CD4-positive, alpha-beta T cell treated with Interleukin-15 for 1 hour (primary cell): ENCODE data around the gene NUCB1.
"Not testable (repeated sequence)": the region's sequence is repeated elsewhere in the genome, so short reads cannot be mapped to it uniquely, and the experiment has no call there.

Experiments used
- DNase-seq: peaks from one replicate; pipeline ENCODE4 v3.0.0-alpha.2; 2020

The NUCB1 gene

DNA sequence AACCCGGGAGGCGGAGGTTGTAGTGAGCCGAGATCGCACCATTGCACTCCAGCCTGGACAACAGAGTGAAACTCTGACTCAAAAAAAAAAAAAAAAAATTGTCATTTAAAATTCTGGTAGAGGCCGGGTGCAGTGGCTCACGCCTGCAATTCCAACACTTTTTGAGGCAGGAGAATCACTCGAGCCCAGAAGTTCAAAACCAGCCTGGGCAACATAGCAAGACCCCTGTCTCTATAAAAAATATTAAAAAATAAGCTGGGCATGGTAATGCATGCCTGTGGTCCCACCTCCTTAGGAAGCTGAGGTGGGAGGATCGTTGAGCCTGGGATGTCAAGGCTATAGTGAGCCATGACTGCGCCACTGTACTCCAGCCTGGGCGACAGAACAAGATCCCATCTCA, 6.2 kb downstream of the NUCB1 start:
- no peak for DNase-seq

DNA sequence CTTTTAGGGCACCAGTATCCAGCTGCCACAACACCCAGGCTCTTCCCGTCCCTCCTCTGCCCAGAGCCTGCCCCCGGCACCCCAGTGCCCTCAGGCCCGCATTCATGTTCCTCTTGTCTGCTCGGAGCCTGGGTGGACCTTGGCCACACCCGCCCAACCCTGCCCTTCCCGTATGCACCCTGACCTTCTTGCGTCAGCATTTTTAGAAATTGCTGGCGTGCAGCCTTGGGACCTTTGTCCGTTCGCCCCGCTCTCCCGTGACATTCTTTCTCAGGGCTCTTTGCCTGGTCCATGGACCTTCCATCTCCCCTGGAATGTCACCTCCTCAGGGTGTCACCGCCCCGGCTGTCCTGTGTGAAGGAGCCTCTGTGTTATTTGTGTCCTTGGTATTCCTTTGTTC, 7.6 kb downstream of the NUCB1 start:
- DNase-seq, result peak; percentile 35

DNA sequence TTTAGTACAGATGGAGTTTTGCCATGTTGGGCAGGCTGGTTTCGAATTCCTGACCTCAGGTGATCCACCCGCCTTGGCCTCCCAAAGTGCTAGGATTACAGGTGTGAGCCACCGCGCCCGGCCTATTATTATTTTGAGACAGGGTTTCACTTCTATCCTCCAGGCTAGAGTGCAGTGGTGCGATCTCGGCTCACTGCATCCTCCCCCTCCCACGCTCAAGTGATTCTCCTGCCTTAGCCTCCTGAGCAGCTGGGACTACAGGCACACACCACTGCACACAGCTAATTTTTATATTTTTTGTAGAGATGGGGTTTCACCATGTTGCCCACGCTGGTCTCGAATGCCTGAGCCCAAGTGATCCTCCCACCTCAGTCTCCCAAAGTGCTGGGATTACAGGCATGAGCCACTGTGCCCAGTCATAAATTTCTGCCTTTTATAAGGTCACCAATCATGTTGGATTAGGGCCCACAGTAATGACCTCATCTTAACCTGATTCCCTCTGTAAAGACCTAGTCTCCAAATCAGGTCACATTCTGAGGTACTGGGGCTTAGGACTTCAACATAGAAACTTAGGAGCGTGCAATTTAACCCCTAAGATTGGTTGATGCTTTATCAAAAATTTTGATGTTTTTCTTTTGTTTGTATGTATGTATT, 9.4 kb downstream of the NUCB1 start:
- DNase-seq, result not testable (repeated sequence)

DNA sequence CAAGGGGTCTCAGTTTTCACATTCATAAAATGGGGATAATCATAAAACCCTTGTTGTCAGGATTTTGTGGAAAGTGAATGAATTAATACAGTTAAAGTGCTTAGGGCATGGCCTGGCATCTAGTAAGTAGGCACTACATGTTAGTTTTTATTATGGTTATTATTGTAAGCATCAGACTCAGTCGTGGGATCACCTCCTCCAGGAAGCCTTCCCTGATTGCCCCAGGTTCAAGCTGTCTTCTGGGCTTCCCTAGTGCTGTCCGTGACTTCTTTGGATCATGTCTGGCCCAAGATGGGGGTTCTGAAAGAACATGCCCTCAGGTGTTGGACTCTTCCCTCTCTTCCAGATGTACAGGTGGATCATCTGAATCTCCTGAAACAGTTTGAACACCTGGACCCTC, 10.7 kb downstream of the NUCB1 start:
- no peak for DNase-seq

DNA sequence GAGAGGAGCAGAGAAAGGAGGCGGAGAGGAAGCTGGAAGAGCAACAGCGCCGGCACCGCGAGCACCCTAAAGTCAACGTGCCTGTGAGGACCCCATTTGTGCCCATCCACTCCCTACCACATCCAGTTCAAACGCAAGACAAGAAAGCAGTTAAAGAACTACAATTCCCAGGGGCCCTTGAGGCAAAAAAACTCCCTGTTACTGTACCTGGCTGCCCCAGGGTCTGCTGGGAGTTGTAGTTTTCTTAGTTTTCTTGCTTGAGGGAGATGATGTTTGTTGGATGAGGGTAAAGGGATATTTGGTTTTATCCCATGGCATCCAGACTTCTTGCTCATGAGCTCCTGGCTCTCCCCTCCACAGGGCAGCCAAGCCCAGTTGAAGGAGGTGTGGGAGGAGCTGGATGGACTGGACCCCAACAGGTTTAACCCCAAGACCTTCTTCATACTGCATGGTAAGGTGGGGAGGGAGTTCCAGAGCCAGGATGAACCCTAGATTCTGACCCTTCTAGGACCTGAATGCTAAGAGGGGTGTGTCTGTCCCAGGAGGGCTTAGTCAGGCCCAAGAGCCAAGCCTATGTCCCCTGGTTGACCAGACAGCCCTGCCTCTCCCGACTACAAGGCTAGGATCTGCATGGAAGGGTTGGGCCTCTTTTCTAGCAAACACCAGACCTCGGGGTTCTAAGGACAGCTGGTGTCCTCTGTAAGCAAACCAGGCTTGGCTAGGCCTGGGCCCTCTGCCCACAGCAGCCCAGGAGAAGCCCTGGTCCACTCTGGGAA, 13.2 kb downstream of the NUCB1 start:
- DNase-seq, result no peak

DNA sequence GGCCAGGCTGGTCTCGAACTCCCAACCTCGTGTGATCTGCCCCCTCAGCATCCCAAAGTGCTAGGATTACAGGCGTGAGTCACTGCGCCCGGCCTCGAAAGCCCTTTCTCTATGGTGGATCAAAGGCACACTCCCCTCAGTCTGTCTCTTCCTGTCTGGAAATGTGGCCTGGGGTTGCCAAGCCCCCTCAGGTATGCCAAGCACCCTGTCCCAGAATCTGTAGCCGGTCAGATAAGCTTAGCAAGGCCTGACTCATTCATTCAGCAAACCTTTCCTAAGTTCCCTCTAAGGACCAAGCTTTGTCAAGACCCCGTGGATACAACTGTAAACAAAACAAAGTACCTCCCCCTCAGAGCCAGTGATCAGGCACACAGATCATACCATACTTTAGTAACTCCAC, 14.1 kb downstream of the NUCB1 start:
- DNase-seq, result no peak

DNA sequence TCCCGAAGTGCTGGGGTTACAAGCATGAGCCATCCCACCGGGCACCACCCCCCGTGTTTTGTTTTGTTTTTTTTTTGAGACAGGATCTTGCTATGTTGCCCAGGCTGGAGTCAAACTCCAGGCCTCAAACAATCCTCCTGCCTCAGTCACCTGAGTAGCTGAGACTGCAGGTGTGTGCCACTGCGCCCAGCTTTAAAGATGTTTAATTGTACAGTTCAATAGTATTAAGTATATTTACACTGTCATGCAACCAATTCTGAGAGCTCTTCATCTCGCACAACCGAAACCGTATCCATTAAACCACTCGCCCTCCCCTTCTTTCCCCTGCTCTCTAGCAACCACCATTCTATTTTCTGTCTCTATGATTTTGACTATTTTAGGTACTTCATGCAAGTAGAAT, 15.6 kb downstream of the NUCB1 start:
- no peak for DNase-seq

DNA sequence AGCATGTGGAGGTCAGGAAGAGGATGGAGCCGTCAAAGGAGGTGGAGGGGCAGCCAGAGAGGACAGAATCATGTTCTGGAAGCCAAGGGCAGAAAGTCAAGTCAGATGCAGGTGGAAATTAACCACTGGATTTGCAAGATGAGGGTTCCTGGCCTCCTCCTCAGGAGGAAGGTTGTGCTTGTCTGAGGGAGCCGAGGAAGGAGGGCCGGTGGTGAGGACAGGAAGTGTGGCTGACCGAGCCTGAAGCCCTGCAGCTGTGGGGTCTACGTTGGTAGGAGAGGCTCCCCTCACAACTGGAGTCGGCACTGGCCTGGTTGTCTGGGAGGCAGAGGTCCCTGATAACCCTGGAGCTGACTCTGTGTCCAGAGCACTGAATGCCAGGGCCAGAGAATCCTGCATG, 18.0 kb downstream of the NUCB1 start:
- DNase-seq, result no peak

DNA sequence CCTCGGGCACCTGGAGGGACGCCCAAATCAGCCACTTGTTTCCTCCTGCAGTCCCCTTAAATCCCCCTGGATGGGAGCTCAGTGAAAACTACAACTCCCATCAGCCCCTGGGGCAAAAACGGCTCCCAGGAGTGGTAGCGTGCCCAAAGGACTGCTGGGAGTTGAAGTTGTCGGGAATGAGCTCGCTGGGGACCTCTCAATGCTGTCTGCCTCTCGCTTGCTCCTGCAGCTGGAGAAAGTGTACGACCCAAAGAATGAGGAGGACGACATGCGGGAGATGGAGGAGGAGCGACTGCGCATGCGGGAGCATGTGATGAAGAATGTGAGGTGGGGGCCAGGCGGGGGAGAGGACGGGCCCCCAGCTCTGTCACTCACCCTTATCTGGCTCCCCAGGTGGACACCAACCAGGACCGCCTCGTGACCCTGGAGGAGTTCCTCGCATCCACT, 18.7 kb downstream of the NUCB1 start:
- DNase-seq, result no peak

DNA sequence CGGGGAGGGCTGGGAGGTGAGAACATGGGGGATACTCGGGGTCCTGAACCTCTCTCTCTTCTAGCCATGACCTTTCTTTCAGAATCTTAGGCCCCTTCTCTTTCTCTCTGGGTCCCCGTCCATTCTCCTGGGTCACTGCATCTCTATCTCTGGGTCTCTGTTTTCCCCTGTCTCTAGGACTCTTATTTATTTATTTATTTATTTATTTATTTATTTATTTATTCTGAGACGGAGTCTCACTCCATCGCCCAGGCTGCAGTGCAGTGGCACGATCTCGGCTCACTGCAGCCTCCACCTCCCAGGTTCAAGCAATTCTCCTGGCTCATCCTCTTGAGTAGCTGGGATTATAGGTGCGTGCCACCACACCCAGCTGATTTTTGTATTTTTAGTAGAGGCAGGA, 19.2 kb downstream of the NUCB1 start:
- not testable (repeated sequence) for DNase-seq

DNA sequence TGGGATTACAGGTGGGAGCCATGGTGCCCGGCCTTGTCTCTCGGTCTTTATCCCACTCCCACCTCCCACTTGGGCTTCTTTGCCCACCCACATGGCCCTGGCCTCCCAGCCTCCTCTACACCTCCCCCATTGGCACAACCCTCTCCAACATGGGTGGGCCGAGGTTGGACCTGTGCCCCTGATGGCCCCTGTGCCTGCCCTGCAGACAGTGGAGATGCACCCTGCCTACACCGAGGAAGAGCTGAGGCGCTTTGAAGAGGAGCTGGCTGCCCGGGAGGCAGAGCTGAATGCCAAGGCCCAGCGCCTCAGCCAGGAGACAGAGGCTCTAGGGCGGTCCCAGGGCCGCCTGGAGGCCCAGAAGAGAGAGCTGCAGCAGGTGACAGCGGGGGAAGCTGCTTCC, 20.8 kb downstream of the NUCB1 start:
- DNase-seq, result no peak

DNA sequence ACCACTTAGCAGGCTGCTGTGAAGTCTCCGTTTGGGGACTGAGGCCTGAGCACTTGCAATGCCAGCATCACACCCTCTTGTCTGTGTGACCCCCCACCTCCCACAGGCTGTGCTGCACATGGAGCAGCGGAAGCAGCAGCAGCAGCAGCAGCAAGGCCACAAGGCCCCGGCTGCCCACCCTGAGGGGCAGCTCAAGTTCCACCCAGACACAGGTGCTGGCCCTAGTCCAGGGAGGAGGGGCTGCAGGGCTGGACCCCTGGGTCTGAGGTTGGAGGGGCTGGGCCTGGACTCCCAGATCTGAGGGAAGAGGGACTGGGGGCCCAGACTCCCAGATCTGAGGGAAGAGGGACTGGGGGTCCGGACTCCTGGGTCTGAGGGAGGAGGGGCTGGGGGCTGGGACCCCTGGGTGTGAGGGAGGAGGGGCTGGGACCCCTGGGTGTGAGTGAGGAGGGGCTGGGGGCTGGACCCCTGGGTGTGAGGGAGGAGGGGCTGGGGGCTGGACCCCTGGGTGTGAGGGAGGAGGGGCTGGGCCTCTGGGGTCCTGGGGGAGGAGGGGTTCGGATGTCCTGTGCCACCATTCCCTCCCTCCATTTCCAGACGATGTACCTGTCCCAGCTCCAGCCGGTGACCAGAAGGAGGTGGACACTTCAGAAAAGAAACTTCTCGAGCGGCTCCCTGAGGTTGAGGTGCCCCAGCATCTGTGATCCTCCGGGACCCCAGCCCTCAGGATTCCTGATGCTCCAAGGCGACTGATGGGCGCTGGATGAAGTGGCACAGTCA, 21.8 kb downstream of the NUCB1 start:
- DNase-seq, result no peak

DNA sequence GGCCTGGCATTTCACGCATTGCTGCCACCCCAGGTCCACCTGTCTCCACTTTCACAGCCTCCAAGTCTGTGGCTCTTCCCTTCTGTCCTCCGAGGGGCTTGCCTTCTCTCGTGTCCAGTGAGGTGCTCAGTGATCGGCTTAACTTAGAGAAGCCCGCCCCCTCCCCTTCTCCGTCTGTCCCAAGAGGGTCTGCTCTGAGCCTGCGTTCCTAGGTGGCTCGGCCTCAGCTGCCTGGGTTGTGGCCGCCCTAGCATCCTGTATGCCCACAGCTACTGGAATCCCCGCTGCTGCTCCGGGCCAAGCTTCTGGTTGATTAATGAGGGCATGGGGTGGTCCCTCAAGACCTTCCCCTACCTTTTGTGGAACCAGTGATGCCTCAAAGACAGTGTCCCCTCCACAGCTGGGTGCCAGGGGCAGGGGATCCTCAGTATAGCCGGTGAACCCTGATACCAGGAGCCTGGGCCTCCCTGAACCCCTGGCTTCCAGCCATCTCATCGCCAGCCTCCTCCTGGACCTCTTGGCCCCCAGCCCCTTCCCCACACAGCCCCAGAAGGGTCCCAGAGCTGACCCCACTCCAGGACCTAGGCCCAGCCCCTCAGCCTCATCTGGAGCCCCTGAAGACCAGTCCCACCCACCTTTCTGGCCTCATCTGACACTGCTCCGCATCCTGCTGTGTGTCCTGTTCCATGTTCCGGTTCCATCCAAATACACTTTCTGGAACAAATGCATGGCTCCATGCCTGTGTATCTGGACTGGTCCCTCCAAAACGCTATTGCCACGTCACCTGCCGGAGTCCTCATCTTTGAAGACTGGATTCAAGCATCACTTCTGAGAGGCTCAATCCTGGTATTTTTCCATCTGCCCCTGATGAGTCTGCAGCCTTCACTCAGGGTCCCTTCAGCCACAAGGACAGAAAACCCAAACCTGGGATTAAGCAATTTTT, 22.7 kb downstream of the NUCB1 start:
- DNase-seq, result no peak

DNA sequence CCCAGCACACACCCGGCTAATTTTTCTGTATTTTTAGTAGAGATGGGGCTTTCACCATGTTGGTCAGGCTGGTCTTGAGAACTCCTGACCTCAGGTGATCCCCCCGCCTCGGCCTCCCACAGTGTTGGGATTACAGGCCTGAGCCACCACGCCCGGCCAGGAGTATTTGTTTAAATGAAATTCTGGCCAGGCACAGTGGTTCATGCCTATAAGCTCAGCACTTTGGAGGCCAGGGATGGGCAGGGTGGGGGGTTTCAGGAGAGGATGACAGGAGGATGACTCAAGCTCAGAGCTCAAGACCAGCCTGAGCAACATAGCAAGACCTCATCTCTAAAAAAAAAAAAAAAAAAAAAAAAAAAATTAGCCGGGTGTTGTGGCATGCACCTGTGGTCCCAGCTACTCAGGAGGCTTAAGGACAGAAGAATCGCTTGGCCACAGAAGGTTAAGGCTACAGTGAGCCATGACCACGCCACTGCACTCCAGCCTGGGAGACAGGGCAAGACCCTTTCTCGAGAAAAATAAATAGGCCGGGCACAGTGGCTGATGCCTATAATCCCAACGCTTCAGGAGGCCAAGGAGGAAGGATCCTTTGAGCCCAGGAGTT, 25.2 kb downstream of the NUCB1 start:
- no peak for DNase-seq

DNA sequence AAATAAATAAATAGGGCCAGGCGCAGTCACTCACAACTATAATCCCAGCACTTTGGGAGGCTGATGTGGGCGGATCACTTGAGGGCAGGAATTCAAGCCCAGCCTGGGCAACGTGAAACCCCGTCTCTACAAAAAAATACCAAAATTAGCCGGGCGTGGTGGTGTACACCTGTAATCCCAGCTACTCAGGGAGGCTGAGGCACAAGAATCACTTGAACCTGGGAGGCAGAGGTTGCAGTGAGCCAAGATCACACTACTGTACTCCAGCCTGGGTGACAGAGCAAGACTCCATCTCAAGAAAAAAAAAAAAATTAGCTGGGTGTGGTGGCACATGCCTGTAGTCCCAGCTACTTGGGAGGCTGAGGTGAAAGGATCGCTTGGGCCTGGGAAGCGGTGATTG, 25.8 kb downstream of the NUCB1 start:
- DNase-seq, result not testable (repeated sequence)

DNA sequence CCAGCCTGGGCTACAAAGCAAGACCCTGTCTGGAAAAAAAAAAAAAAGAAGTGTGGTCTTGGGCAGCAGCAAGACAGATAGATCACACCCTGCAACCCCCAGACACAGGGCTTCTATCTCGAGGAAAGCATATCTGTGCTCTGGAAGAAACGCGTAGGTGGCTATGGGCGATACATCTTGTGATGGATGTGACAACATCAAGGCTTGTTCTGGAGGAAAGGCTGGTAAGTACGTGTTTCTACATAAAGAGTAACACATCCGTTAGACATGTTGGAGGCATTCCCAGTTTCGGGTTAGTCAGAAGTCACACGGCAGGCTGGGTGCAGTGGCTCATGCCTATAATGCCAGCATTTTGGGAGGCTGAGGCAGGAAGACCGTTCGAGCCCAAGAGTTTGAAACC, 26.8 kb downstream of the NUCB1 start:
- no peak for DNase-seq

DNA sequence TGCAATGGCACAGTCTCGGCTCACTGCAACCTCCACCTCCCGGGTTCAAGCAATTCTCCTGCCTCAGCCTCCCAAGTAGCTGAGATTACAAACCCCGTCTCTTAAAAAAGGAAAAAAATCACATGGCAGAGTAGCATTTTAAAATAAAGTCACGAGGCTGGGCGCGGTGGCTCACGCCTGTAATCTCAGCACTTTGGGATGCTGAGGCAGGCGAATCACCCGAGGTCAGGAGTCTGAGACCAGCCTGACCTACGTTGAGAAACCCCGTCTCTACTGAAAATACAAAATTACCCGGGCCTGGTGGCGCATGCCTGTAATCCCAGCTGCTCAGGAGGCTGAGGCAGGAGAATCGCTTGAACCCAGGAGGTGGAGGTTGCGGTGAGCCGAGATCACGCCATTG, 27.6 kb downstream of the NUCB1 start:
- DNase-seq, result not testable (repeated sequence)

DNA sequence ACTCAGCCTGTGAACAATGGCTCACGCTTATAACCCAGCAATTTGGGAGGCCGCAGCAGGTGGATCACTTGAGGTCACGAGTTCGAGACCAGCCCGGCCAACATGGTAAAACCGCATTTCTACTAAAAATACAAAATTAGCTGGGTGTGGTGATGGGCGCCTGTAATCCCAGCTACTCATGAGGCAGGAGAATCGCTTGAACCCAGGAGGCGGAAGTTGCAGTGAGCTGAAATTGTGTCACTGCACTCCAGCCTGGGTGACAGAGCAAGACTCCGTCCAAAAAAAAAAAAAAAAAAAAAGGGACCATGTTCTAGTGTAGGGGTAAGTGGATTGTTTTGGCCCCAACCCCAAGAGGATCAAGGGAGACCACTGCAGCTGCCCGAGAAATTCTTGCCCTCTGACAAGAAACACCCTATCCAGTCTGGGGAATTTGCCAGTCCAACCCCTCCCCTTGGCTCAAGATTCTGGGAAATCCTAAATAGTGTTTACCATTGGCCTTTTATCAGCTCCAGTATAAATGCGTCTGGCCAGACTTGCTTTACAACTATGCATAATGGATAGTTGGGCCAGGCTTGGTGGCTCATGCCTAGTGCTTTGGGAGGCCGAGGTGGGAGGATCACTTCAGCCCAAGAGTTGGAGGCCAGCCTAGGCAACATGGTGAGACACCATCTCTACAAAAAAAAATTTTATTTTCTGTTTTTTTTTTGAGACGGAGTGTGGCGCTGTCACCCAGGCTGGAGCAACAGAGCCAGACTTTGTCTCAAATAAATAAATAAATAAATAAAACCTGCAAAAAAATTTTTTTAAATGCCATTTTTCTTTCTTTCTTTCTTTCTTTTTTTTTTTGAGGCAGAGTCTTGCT, 28.3 kb downstream of the NUCB1 start:
- no peak for DNase-seq

DNA sequence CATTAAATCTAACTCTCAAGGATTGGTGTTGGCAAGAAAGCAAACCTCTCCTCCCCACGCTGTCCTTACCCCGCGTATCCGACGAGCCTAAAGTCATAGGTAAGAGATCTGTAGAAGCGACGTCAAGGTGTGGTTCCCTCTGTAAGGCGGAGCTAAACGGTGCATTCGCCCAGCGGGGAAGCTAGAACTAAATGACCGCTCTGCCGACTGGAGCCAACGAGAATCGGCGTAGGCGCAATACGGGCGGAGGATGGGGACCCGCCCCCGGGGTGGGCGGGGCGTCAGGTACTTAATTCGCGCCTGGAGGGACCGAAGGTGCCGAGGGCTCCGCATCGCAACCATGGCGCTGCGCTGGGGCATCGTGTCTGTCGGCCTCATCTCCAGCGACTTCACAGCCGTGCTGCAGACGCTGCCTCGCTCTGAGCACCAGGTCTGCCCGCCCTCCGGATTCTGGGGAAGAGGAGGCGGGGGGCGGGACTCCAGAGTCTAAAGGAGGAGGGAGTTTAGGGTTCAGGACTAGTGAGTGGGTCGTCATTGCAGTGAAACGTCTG, 33.3 kb downstream of the NUCB1 start, which contains the start of gene DHDH:
Gene DHDH (plus strand): TSS at position 318 of the 551 bp plus-strand sequence. CDS start 23 bp downstream, at position 341.
- peak; percentile 91 for DNase-seq

DNA sequence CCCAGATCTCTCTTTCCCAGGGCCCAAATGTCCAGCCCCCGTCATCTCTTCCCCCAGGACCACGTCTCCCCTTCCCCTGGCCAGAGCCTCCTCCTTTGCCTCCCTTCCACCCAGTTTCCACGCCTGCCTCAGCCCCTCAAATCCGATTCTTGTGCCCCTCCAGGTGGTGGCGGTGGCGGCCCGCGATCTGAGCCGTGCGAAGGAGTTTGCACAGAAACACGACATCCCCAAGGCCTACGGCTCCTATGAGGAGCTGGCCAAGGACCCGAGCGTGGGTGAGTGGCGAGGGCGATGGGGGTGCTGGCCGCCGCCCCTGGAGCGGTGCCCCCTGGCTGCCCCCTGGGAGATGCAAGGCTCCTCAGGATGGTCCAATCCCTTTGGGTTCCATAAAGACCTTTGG, 34.7 kb downstream of the NUCB1 start:
- DNase-seq, result no peak

DNA sequence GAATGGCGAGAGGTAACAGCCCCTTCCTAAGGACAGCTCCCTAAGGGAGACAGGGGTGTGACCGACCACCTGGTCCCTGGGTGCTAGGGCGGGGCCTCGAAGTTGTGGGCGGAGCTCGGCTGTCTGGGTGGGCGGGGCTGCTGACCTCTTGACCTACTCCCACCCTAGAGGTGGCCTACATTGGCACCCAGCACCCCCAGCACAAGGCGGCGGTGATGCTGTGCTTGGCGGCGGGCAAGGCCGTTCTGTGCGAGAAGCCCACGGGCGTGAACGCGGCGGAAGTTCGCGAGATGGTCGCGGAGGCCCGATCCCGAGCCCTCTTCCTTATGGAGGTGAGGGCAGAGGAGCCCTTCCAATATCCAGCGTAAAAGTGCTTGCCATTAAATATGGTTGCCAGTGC, 35.8 kb downstream of the NUCB1 start:
- no peak for DNase-seq
